ENCODE results near the gene SUSD5. TPM values are rescaled to one million over a fixed set of nuclear protein-coding genes. Genes with fewer than 3 reads are reported as not detected.
"Not testable (repeated sequence)": the region's sequence is repeated elsewhere in the genome, so short reads cannot be mapped to it uniquely, and the experiment has no call there.

SUSD5 gene
- total and polyA plus RNA-seq, 2 experiments from 2014 or later, result 2.3 to 2.4 TPM

- 80% methylated on average over 3 of the region's 3 CpGs for WGBS (ENCODE audit: low lambda C conversion rate, missing lambda C conversion rate)
- Histone ChIP-seq H4K20me1 (ENCODE audit: insufficient read depth, poor library complexity, severe bottlenecking) (no peaks in the 10 kb centered on the region), H3K79me2 (no peaks in the 10 kb centered on the region), H3K36me3 (replicated peaks; ENCODE audit: insufficient read depth, low read depth) (no peaks in the 10 kb centered on the region), H3K4me3 (no peak overlapping the region), H3K4me2 (no peak overlapping the region), H3K9me3 (ENCODE audit: low read depth) (no peaks in the 10 kb centered on the region), H3K27me3 (no peaks in the 10 kb centered on the region), H2AFZ (peak overlapping the region; percentile 20), H3K4me1 (ENCODE audit: insufficient read depth) (peaks cover 4% of the 10 kb centered on the region), H3K9me2 (replicated peaks; ENCODE audit: insufficient read depth) (no peaks in the 10 kb centered on the region), H3K27ac (no peak overlapping the region)
- DNase-seq (ENCODE audit: low spot score), result no peak
- no peak for TF ChIP-seq EZH2phosphoT487 (IDR thresholded peaks at IDR 0.05; ENCODE audit: low read depth, severe bottlenecking, unreplicated experiment)
- TF ChIP-seq CTCF (IDR thresholded peaks at IDR 0.05; ENCODE audit: poor library complexity), result no peak
- no peak for TF ChIP-seq EZH2 (IDR thresholded peaks at IDR 0.05; ENCODE audit: borderline replicate concordance)
Measured at GRCh38 chr3:33167284-33167683, 51.3 kb downstream of the SUSD5 start.

GRCh38 chr3:33166095-33166494 lies 52.5 kb downstream of the SUSD5 start:
- Histone ChIP-seq H3K4me3 (no peak overlapping the region), H3K27me3 (no peaks in the 10 kb centered on the region), H3K9me3 (ENCODE audit: low read depth) (no peaks in the 10 kb centered on the region), H2AFZ (no peak overlapping the region), H3K9me2 (replicated peaks; ENCODE audit: insufficient read depth) (no peaks in the 10 kb centered on the region), H4K20me1 (ENCODE audit: insufficient read depth, poor library complexity, severe bottlenecking) (no peaks in the 10 kb centered on the region), H3K4me2 (no peak overlapping the region), H3K36me3 (replicated peaks; ENCODE audit: insufficient read depth, low read depth) (no peaks in the 10 kb centered on the region), H3K79me2 (no peaks in the 10 kb centered on the region), H3K4me1 (ENCODE audit: insufficient read depth) (no peaks in the 10 kb centered on the region), H3K27ac (no peak overlapping the region)
- no peak for TF ChIP-seq EZH2phosphoT487 (IDR thresholded peaks at IDR 0.05; ENCODE audit: low read depth, severe bottlenecking, unreplicated experiment)
- TF ChIP-seq CTCF (IDR thresholded peaks at IDR 0.05; ENCODE audit: poor library complexity), result no peak
- TF ChIP-seq EZH2 (IDR thresholded peaks at IDR 0.05; ENCODE audit: borderline replicate concordance), result no peak
- DNase-seq (ENCODE audit: low spot score), result no peak
- WGBS (ENCODE audit: low lambda C conversion rate, missing lambda C conversion rate), result 93% methylated on average over 2 of the region's 2 CpGs

GRCh38 chr3:33165372-33165771 lies 53.2 kb downstream of the SUSD5 start:
- H2AFZ ChIP-seq, result no peak overlapping the region
- H4K20me1 ChIP-seq (ENCODE audit: insufficient read depth, poor library complexity, severe bottlenecking), result no peaks in the 10 kb centered on the region
- no peak overlapping the region for H3K4me3 ChIP-seq
- no peak overlapping the region for H3K4me2 ChIP-seq
- H3K9me2 ChIP-seq (replicated peaks; ENCODE audit: insufficient read depth), result no peaks in the 10 kb centered on the region
- H3K79me2 ChIP-seq, result no peaks in the 10 kb centered on the region
- 86% methylated on average over 1 of the region's 1 CpG for WGBS (ENCODE audit: low lambda C conversion rate, missing lambda C conversion rate)
- H3K27me3 ChIP-seq, result no peaks in the 10 kb centered on the region
- no peak for DNase-seq (ENCODE audit: low spot score)
- H3K36me3 ChIP-seq (replicated peaks; ENCODE audit: insufficient read depth, low read depth), result no peaks in the 10 kb centered on the region
- no peak overlapping the region for H3K27ac ChIP-seq
- TF ChIP-seq EZH2phosphoT487 (IDR thresholded peaks at IDR 0.05; ENCODE audit: low read depth, severe bottlenecking, unreplicated experiment) (no peak), CTCF (IDR thresholded peaks at IDR 0.05; ENCODE audit: poor library complexity) (no peak), EZH2 (IDR thresholded peaks at IDR 0.05; ENCODE audit: borderline replicate concordance) (no peak)
- H3K4me1 ChIP-seq (ENCODE audit: insufficient read depth), result no peaks in the 10 kb centered on the region
- H3K9me3 ChIP-seq (ENCODE audit: low read depth), result no peaks in the 10 kb centered on the region

GRCh38 chr3:33162621-33163020 lies 56.0 kb downstream of the SUSD5 start:
- 87% methylated on average over 5 of the region's 5 CpGs for WGBS (ENCODE audit: low lambda C conversion rate, missing lambda C conversion rate)
- H3K4me1 ChIP-seq (ENCODE audit: insufficient read depth); H3K9me2 ChIP-seq (replicated peaks; ENCODE audit: insufficient read depth); H3K9me3 ChIP-seq (ENCODE audit: low read depth); H3K27me3 ChIP-seq; H2AFZ ChIP-seq; H3K4me3 ChIP-seq; H3K27ac ChIP-seq; H3K79me2 ChIP-seq; H3K4me2 ChIP-seq; DNase-seq (ENCODE audit: low spot score); H4K20me1 ChIP-seq (ENCODE audit: insufficient read depth, poor library complexity, severe bottlenecking); H3K36me3 ChIP-seq (replicated peaks; ENCODE audit: insufficient read depth, low read depth): not testable (repeated sequence)
